Globus pallidus (tissue), 1 donor: Measurements from ENCODE around the gene CIAO2A.
A peak's percentile ranks its signal among the peaks of the same experiment; 100 is the strongest.
"Not testable (repeated sequence)": the region's sequence is repeated elsewhere in the genome, so short reads cannot be mapped to it uniquely, and the experiment has no call there.

Source experiments
- DNase-seq: peaks from one replicate; pipeline ENCODE4 v3.0.0-alpha.2; 2015; ENCODE audit warnings: low spot score

CIAO2A gene

GRCh38 chr15:64093627-64094417 lies at the start of gene CIAO2A:
Gene CIAO2A, minus strand, starts transcription at chr15:64093838. Its CDS starts 70 bp downstream, at chr15:64093768.
- DNase-seq: peak; percentile 99

GRCh38 chr15:64143276-64143675 lies 49.6 kb upstream of the CIAO2A start:
- no peak for DNase-seq

GRCh38 chr15:64141798-64142512 lies 48.3 kb upstream of the CIAO2A start:
- DNase-seq: peak; percentile 81

- DNase-seq: no peak
Observed at GRCh38 chr15:64138331-64138941, 44.8 kb upstream of the CIAO2A start.

- DNase-seq: peak; percentile 79
Observed at GRCh38 chr15:64137226-64137833, 43.7 kb upstream of the CIAO2A start.

GRCh38 chr15:64136347-64136746 lies 42.7 kb upstream of the CIAO2A start:
- DNase-seq: no peak

- DNase-seq: peak; percentile 76
Observed at GRCh38 chr15:64134345-64134829, 40.7 kb upstream of the CIAO2A start.

- DNase-seq: no peak
Observed at GRCh38 chr15:64133623-64134344, 40.1 kb upstream of the CIAO2A start.

GRCh38 chr15:64132217-64132616 lies 38.6 kb upstream of the CIAO2A start:
- DNase-seq: no peak

- DNase-seq: peak; percentile 71
Observed at GRCh38 chr15:64131547-64131946, 37.9 kb upstream of the CIAO2A start.

- DNase-seq: no peak
Observed at GRCh38 chr15:64130159-64130558, 36.5 kb upstream of the CIAO2A start.

- no peak for DNase-seq
Observed at GRCh38 chr15:64127521-64128270, 34.1 kb upstream of the CIAO2A start.

- DNase-seq: no peak
Observed at GRCh38 chr15:64125978-64126377, 32.3 kb upstream of the CIAO2A start.

- peak; percentile 99 for DNase-seq
Observed at GRCh38 chr15:64122936-64123351, 29.3 kb upstream of the CIAO2A start.

GRCh38 chr15:64122444-64122843 lies 28.8 kb upstream of the CIAO2A start:
- DNase-seq: no peak

GRCh38 chr15:64121614-64122013 lies 28.0 kb upstream of the CIAO2A start:
- DNase-seq: no peak

GRCh38 chr15:64120322-64120721 lies 26.7 kb upstream of the CIAO2A start:
- DNase-seq: not testable (repeated sequence)

- no peak for DNase-seq
Observed at GRCh38 chr15:64117759-64118487, 24.3 kb upstream of the CIAO2A start.

GRCh38 chr15:64112904-64113303 lies 19.3 kb upstream of the CIAO2A start:
- no peak for DNase-seq
